ENCODE measurements around the gene GABRB1.
"Not testable (repeated sequence)": the region's sequence is repeated elsewhere in the genome, so short reads cannot be mapped to it uniquely, and the experiment has no call there.

The GABRB1 gene

DNA sequence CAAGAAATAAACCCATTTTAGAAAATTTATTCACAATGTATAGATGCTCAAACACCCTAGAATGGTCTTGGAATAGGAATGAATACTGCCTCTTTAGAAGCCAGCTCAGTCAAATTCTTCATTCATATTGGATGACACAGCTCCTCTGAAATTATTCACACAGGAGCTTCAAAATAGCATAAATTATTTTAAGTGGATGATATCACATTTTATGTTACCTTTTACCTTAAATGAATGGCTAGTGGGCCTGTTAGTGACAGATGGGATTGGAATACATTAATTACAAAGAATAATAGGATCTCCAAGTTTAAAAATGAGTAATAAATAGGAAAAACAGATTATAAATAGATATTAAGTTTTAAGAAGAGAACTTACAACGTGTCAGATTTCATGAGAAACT lies 184.4 kb downstream of the GABRB1 start:
- DNase-seq = no peak

DNA sequence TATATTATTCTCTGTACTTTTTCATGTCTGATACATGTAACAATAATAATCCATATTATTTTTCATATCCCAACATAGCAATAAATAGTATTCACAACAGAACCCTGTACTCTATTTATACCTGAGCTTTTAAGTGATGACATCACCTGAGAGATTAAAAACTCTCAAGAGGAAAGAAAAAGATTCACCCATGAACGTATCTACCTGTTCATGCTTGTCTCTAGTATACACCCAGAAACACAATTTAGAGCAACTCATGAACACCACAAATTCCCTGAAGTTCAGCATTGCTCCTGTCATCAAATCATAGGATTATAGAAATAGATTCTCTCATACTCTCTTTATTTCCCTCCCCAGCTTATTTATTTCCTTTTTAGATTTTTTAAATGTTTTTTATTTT lies 185.9 kb downstream of the GABRB1 start:
- no peak for DNase-seq

DNA sequence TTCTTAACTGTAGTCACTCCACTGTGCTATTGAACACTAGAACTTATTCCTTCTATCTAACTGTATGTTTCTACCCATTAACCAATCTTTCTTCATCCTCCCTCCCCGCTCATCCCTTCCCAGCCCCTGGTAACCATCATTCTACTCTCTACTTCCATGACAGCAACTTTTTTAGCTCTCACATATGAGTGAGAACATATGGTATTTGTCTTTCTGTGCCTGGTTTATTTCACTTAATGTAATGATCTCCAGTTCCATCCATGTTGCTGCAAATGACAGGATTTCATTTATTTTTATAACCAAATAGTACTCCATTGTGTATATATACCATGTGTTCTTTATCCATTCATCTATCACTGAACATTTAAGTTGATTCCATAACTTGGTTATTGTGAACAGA lies 186.5 kb downstream of the GABRB1 start:
- no peak for DNase-seq

DNA sequence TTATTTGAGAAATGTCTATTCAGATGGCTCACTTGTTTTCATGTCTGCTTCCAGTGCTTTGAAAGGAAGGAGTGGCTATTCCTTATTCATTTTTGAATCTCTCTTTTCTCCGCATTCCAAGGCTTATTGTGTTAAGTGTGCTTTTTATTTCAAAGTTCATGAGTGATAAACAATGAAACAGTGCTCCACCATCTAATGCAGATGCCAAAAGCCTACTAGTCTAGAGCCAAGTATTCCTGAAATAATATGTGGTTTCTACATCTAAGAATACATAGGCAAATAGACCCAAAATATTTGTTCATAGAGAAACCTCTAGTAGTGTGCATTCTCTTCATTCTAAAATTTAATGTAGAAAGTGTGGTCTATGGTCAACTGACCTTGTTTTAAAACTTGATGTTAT lies 187.3 kb downstream of the GABRB1 start:
- DNase-seq = no peak

DNA sequence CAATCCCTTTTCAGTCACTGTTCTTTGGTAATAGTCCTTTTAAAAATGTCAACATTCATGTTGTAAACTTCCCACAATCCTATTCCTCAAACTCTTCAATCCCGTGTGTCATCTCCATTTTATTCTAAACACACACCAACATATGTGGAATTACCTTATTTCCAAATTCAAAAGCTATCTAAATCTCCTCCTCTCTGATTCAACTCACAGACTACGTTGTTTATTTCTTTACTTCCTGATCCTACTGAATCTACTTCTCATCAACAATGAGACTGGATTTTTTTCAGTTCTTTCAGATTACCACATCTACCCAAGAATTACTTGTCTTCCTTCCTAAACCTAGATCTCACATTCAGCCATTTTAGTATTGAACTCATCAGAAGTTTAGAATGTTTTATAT lies 188.2 kb downstream of the GABRB1 start:
- DNase-seq = no peak

DNA sequence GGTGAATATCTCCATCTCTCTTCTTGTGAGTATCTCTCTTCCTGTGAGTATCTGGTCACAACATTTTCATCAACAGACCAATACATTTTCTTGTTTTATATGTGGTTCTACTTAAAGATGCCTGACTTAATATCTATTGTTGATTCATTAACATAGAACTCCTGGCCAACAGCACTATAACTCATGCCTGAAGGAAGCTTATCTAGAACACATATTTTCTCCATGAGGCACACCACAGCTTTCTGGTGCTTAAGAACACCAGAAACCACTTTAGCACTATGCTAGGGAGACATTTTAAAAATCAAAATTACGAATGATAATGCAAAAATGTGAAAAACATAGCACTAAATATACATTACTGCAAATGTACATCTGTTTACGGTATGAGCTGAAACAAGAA lies 190.4 kb downstream of the GABRB1 start:
- DNase-seq = no peak

DNA sequence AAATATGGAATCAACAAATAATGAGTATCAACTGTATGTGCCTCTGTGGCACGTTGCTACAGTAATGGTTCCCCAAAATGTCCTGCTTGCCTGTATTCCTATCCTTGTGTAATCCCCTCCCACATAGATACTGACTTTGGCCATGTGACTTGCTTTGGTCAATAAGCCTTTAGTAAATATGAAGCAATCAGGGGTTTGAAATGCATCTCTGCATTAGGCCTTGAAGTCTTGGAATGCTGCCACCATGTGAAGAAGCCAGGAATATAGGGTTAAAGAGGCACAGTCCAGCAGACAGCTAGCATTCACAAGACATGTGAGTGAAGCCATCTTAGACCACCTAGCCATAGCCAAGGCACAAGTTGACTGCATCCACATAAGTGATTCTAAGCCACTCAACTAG lies 190.9 kb downstream of the GABRB1 start:
- no peak for DNase-seq

DNA sequence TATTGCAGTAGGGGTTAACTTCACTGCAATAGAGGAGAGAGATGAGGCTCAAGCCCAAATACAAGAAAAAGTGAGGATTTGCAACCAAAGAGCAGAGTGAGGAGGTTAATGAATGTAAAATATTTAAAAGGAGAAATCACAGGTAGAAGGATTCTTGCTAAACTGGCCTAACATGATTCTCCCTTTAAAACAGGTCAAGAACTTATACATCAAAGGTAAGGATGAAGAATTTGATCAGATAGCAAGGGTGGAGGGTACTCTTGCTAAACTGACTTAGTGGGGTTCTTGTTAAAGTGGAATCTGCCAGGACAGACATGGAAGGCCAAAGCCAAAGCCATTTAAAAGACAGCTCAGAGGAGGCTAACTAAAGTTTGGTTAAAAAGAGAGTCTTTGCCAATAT lies 193.0 kb downstream of the GABRB1 start:
- no peak for DNase-seq

DNA sequence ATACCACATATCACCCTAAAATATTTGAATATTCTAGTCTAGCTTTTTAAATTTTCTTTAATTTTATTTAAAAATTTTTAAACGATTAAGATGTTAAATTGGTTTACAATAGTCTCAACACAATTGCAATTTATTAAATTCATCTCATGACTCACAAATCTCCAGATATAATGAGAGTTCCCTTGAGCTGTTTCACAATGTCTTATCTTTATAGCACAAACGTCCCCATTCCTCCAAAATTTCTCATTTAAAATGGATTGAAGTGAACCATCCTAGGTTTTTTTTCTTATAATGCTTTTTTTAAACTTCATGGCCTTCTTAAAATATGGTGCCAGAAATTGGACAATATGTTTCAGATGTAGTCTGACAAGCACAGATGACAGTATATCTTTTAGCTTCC lies 204.4 kb downstream of the GABRB1 start:
- no peak for DNase-seq

DNA sequence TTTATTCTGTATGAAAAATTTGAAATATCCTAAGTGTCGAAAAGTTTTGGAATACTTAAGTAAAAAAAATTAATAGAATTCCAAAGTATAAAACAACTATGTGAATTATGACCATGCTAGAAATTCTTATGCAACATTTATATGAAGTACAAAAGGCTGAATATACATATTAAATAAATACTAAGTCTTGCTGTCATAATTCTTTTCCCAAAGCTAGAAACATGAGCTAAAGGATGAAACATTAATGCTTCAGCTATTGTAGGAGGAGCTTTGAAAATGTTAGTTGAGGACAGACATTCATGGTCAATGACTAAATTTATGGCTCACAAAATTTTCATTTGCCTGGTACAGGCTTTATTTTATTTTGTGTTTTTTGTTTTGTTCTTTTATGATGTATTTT lies 207.3 kb downstream of the GABRB1 start:
- DNase-seq = no peak

DNA sequence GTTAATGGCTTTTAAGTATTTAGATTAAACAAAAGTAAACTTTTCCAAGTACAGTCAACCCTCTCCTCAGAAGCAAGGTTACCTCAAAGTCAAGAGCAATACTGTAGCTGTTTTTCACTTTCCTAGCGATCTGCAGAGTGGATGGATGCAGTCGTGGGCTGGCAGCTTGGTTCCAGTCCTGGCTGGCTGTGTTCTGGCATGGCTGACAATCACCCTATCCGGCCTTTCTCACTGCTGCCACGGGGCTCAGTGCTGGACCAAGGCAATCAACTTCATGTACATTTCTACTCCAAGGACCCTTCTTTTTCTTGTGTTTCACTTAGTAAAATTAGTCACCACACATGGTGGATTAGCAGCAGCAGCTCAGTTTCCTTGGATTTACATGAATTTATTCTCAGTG lies 208.3 kb downstream of the GABRB1 start:
- DNase-seq = no peak

DNA sequence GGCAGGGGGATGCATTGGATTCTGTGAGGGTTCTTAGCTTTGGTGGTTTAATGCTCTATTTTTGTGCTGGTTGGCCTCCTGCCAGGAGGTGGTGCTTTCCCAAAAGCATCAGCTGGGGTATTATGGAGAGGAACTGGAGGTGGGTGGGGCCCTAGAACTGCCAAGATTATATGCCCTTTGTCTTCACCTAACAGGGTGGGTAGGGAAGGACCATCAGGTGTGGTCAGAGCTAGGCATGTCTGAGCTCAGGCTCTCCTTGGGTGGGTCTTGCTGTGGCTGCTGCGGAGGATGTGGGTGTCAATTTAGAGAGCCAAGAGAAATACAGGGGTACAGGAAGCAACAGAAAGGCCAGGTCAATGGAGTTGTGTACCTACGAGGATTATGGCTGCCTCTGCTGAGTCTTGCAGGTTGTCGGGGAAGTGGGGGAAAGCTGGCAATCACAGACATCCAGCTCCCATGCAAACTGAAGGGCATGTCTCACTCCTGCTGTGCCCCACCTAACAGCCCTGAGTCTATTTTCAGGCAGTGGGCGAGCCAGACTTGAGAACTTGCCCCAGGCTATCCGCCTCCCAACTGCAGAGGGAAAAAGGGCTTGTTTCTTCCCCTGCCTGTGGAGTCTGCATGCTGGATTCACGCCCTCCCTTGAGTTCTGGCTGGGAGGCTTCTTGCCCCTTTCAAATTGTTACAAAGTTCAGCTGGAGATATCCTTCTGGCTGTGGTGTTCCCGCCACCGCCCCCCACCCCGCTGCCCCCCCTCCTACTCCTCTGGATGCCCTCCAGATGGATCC lies 220.2 kb downstream of the GABRB1 start:
- DNase-seq = no peak

DNA sequence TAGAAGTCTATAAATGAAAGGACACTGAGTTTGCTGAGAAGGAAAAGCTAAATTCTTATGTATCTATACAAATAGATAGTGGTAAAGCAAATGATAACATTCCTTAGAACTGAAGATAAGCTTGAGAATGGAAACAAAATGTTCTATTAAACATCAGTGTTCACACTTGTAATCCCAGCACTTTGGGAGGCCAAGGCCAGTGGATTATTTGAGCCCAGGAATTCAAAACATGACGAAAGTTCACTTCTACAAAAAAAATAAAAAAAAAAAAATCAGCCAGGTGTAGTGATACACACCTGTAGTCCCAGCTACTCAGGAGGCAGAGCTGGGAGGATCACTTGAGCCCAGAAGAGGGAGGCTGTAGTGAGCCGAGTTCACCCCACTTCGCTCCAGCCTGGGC lies 232.4 kb downstream of the GABRB1 start:
- DNase-seq = no peak

DNA sequence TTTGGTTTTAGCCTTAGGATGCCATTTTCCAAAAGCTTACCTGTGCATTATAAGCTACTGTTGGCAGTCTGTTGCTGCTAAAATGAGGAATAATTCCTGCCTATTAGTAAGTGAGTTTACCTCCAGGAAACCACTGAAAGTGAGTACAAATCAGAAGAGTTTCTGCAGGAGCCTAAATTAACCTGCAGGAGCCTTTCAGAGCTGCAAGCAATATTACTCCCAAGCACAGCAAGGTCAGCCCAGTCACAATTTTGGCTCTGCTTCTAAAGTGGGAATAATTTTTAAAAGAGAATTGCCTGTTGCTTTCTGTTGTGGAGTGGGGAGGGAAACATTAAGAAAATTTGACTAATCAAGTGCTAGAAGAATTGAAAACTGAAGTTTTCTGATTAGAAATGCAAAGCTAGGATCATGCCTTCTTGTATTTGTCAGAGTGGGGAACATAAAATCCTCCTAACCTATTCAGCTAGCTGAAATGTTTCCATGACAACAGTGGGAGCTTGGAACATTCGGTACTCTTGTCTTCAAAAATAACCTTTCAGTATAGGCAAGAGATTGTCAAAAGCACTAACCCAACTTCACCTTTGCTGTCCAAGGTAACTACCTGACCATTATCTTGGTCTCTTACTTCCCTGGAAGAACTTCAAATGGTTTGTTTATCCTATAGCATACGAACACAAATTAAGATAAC lies 239.0 kb downstream of the GABRB1 start:
- DNase-seq = no peak

DNA sequence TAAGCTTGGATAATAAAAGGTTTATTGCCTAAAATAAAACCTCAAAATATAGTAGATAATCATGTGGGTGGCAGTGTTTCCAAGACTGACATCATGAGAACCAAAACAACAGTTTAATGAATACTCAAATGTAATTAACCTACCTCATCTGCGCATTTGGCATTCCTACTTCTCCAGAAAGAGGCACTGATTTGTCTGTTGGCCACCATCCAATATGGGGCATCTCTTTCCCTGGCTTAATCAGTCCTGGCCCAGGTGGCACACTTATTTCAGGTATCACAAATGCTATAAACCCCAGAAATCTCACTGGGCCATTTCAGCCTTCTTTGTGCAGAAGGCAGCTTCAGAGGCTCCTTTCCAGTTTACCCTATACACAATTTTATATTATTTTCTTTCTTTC lies 239.9 kb downstream of the GABRB1 start:
- DNase-seq = no peak

DNA sequence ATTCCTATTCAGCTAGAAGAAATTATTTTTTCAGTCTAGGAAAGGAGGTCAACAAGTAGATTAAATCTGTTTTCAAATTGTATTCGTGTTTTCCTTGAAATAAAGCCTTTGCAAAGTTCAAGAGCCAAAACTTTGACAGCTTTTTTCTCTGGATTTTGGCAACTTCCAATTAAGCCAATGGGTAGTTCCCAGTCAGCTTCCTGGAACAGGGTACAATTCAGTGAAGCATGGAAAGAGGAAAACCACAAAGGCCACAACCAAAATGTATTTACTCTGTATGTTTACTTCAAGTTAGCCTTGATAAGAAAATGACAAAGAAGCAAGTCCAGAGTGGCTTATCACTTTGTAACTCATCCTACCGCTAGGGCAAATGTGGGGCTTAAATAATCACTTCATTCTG lies 243.5 kb downstream of the GABRB1 start:
- DNase-seq = no peak

DNA sequence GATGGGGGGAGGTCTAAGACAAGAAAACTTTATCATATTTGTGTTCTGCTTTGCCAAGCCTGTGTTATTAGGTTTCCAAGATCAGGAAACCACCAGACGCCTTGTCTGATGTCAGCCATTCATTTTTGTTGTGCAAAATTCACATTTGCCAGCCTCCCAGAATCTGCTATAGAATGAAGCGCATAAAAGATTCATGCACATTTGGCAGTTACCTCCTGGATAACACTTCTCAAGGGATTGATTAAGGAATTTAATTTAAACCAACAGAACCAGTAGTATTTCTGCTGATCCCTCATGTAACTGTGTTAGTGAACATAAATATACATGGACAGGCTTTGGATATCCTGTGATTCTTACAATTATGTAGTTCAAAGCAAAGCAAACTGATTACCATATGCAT lies 244.2 kb downstream of the GABRB1 start:
- DNase-seq = no peak

DNA sequence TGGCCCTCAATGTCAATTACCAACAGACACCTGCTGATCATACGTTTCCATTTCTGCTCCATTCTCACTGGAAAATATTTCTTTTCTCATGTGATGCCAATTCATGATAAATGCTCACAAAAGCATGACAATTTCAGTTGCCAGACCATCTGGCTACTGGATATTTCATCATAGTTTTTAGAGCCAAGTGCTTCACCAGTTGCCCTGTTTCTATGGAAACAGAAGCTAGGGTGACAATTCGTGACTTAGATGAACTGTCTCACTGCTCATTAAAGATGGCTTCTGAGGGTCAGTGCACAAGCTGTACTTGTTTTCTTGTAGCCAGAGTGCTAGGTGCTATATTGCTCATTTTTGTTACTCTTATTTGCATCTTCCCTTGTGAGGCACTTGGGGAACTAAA lies 247.3 kb downstream of the GABRB1 start:
- DNase-seq = no peak

DNA sequence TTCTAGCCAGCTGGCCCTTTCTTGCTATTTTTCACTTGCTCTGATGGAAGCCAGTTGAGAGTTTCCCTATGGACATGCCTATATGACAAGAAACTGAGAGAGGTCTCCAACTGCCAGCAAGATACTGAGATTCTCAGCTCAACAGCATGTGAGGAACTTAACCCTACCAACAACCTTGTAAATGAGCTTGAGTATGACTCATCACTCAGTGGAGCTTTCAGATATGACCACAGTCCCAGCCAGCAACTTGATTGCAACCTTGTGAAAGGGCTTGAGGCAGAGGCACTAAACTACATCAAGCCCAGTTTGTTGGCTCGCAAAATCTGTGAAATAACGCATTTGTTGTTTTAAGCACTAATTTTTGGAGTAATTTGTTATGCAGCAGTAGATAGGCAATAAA lies 256.4 kb downstream of the GABRB1 start:
- no peak for DNase-seq

DNA sequence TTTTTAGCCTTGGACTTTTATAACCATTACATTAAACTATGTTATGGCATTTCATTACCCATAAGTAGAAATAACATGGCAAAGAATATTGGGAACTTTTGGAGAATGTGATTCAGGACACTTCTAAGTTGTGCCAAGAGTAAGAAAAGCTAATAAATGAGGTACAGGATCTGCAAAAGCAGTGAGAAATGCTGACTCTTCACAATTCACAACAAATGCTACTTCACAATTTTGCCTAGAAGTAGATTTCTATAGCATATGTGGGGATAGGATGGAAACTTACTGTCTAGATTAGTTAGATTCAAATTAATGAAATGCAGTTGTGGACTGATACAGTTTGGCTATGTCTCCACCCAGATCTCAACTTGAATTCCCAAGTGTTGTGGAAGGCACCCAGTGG lies 258.4 kb downstream of the GABRB1 start:
- DNase-seq = no peak

DNA sequence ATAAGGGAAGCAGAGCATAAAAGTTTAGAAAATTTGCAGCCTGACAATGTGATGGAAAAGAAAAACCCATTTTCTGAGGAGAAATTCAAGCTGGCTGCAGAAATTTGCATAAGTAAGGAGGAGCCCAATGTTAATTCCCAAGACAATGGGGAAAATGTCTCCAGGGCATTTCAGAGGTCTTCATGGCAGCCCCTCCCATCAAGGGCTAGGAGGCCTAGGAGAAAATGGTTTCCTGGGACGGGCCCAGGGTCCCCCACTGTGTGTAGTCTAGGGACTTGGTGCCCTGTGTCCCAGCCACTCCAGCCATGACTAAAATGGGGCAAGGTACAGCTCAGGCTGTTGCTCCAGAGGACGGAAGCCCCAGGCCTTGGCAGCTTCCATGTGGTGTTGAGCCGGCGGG lies 259.5 kb downstream of the GABRB1 start:
- DNase-seq = not testable (repeated sequence)

DNA sequence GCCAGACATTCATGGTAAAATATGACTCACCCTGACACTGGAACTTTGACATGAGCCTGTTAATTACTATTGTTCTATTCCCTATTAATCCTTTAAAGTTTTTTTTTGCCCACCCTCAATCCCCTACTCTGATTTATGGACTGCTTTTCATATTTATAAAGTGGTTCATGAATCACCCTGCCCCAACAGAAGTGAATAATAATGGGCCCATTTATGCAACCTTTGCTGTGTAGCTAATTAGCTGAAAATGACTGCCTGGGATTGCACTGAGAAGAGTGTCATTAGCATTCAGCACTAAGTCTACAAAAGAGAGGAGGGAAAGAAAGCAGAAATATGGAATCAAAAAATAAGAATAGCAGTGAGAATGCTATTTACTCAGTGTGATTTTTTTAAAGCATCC lies 277.8 kb downstream of the GABRB1 start:
- no peak for DNase-seq

DNA sequence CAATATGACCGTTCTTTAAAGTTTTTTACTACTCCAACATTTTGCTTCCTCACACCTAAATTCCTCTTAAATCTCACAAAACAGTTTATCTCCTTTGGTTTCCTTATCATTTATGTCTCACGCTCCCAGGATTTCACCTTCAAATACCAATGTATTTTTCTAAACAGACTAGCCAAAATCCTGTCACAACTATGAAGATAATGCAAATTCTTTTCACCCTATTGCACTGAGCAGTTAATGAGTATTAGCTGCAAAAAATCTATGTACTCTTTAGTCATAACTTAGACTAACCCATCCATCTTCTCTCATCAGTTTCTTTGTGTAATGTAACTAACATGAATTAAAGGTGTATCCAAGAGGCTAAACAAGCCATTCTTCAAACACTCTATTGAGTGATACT lies 280.8 kb downstream of the GABRB1 start:
- DNase-seq = no peak

DNA sequence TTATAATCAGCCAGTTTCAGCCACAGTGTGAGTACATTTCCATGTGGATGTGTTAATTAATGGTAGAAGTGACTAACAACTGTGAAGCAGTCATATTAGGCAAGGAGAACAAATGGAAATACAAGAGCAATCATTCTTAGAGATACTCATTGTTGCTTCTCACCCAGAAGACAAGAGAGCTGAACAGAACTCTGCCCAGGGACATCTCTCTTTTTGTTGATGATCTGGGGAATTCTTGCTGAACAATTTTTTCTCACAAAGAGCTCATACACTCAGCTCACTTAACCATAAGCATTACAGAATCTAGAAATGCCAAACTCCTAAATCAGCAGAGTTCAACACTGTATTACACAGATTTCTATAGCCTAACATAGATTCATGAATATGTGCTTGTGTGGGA lies 282.0 kb downstream of the GABRB1 start:
- DNase-seq = no peak

DNA sequence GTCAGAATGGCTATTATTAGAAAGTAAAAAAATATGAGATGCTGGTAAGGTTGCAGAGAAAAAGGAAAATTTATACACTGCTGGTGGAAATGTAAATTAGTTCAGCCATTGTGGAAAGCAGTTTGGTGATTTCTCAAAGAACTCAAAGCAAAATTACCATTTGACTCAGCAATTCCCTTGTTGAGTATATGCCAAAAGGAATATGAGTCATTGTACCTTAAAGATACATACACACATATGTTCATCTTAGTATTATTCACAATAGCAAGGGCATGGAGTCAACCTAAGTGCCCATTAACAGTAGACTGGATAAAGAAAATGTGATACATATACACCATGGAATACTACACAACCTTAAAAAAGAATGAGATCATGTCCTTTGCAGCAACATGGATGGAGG lies 284.0 kb downstream of the GABRB1 start:
- no peak for DNase-seq

Data from suppressor macrophage treated with lipopolysaccharide for 4 hours (primary cell).